ENCODE measurements around the gene TRNT1.

DNA sequence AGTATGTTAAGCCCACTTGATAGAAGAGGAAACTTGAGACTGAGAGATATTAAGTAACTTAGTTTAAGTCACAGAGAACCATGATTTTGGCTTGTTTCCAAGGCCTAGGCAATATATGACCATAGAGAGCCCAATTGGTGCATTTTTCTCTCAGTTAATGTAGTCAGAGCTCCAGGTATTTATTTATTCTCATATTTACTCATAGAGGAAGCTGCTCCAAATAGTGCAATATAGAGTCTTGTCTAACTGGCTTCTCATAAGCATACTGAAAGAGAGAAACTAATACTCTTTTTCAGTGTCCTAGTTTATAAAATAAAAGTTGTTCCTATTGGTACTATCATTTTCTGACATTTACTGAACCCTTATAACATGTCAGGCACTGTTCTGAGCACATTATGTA is 15.2 kb downstream of the TRNT1 start:
- no peak for TF ChIP-seq BHLHE40 (IDR thresholded peaks at IDR 0.05; ENCODE audit: borderline replicate concordance)
- TF ChIP-seq SP1 (IDR thresholded peaks at IDR 0.05): no peak
- TF ChIP-seq NFRKB (IDR thresholded peaks at IDR 0.05): no peak
- TF ChIP-seq FOXM1 (IDR thresholded peaks at IDR 0.05; ENCODE audit: borderline replicate concordance): no peak
- no peak for TF ChIP-seq LEF1 (IDR thresholded peaks at IDR 0.05; ENCODE audit: borderline replicate concordance)
- TF ChIP-seq ARNT (IDR thresholded peaks at IDR 0.05): no peak
- no peak for TF ChIP-seq HDGF (IDR thresholded peaks at IDR 0.05; ENCODE audit: borderline replicate concordance)

All from HEK293T (cell line).